Effector memory CD4-positive, alpha-beta T cell (primary cell): ENCODE data around the gene CTU1.

ENCODE experiments used
- DNase-seq, 3 donors: peaks; one replicate each; pipeline ENCODE4 v3.0.0-alpha.2; 2020
- H3K27ac ChIP-seq: 2 replicates; pipeline ENCODE4 v1.7.0; 2013; ENCODE audit warnings: mild to moderate bottlenecking, low read length, moderate library complexity; ENCODE audit not compliant: insufficient read depth, poor library complexity, severe bottlenecking
- H3K27me3 ChIP-seq: replicated peaks from 2 replicates; pipeline ENCODE4 v1.7.0; 2013; ENCODE audit warnings: mild to moderate bottlenecking, low read length; ENCODE audit not compliant: insufficient read depth, control insufficient read depth, poor library complexity, severe bottlenecking
- H3K36me3 ChIP-seq: 2 replicates; pipeline ENCODE4 v1.7.0; 2013; ENCODE audit warnings: mild to moderate bottlenecking, low read length, moderate library complexity; ENCODE audit not compliant: control insufficient read depth, insufficient read depth
- H3K4me1 ChIP-seq: 2 replicates; pipeline ENCODE4 v1.7.0; 2013; ENCODE audit warnings: low read length, mild to moderate bottlenecking; ENCODE audit not compliant: control insufficient read depth, insufficient read depth, poor library complexity, severe bottlenecking
- H3K4me3 ChIP-seq: 2 replicates; pipeline ENCODE4 v1.7.0; 2013; ENCODE audit warnings: low read length, low read depth, mild to moderate bottlenecking; ENCODE audit not compliant: insufficient read depth, poor library complexity, severe bottlenecking
- H3K9me3 ChIP-seq: 2 replicates; pipeline ENCODE4 v1.7.0; 2013; ENCODE audit warnings: mild to moderate bottlenecking, low read length, moderate library complexity; ENCODE audit not compliant: control insufficient read depth

CTU1 gene

GRCh38 chr19:51096473-51097165 lies 11.6 kb downstream of the CTU1 start:
- Histone ChIP-seq H3K4me1 (peaks cover 5% of the 10 kb centered on the region), H3K27me3 (no peaks in the 10 kb centered on the region), H3K9me3 (no peaks in the 10 kb centered on the region), H3K27ac (no peak overlapping the region), H3K4me3 (no peak overlapping the region), H3K36me3 (peaks cover 13% of the 10 kb centered on the region)
- DNase-seq, result no peak

DNA sequence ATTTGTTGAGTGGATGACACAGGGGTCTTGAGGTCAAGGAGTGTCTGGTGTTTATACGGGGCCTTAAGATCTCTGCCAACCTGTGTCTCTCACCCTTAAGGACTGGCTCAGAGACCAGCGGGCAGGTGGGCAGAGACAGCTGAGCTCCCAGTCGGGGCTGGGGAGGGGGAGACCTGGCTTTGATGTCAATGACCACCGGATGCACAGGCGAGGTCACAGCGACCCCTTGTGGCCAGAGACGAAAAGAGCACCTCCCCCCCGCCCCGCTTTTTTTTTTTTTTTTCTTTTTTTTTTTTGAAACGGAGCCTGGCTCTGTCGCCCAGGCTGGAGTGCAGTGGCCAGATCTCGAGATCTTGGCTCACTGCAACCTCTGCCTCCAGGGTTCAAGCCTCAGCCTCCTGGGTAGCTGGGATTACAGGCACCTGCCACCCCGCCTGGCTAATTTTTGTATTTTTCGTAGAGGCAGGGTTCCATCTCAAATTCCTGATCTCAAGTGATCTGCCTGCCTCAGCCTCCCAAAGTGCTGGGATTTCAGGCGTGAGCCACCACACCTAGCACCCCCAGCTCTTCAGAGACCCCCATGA lies 13.4 kb downstream of the CTU1 start:
- Histone ChIP-seq H3K27ac (no peak overlapping the region), H3K27me3 (no peaks in the 10 kb centered on the region), H3K4me3 (no peak overlapping the region), H3K4me1 (peaks cover 5% of the 10 kb centered on the region), H3K36me3 (peaks cover 4% of the 10 kb centered on the region), H3K9me3 (no peaks in the 10 kb centered on the region)
- DNase-seq, result peak in 1 of 3 donors; percentile 11

DNA sequence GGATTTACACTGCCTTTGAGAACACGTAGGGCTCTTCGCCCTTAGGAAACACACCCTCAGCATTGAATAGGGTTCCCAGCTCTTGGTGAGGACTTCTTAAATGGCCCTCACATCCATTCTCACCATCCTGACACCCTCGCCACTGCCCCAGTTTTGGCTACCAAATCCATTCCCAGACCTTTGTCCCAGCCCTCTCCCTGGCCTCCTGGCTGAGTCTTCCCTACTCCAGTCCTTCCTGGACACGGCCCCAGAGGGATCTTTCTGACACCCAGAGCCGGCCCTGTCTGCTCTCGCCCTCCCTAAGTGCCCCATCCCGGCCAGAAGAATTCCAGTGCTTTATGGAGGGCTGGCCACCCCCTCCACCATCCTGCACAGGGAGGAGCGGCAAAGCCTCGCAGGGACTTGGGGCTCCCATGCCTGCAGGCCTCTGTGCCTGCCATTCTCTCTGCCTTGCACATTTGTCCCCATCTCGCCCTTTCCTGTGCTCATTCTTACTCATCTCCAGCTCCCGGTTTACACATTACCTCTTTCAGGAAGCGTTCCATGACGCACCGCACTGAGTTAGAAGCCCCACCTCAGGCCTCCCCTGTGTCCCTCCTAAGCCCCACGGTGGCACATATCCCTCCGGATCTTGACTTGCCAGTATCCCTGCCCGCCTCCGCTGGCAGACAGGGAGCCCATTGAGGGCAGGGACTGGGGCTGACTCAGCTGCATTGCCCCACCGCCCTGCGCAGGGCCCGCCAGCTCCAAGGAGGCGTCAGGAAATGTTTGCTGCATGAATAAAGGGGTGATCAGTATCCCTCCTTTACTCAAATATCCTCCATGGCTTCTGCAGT lies 14.5 kb downstream of the CTU1 start:
- no peak overlapping the region for H3K27ac ChIP-seq
- no peaks in the 10 kb centered on the region for H3K36me3 ChIP-seq
- H3K4me3 ChIP-seq, result no peak overlapping the region
- no peaks in the 10 kb centered on the region for H3K27me3 ChIP-seq
- H3K4me1 ChIP-seq, result peaks cover 5% of the 10 kb centered on the region
- DNase-seq, result no peak
- H3K9me3 ChIP-seq, result no peaks in the 10 kb centered on the region

GRCh38 chr19:51093101-51093500 lies 15.1 kb downstream of the CTU1 start:
- no peak for DNase-seq
- Histone ChIP-seq H3K4me3 (no peak overlapping the region), H3K9me3 (no peaks in the 10 kb centered on the region), H3K27me3 (no peaks in the 10 kb centered on the region), H3K27ac (no peak overlapping the region), H3K36me3 (no peaks in the 10 kb centered on the region), H3K4me1 (peaks cover 5% of the 10 kb centered on the region)

DNA sequence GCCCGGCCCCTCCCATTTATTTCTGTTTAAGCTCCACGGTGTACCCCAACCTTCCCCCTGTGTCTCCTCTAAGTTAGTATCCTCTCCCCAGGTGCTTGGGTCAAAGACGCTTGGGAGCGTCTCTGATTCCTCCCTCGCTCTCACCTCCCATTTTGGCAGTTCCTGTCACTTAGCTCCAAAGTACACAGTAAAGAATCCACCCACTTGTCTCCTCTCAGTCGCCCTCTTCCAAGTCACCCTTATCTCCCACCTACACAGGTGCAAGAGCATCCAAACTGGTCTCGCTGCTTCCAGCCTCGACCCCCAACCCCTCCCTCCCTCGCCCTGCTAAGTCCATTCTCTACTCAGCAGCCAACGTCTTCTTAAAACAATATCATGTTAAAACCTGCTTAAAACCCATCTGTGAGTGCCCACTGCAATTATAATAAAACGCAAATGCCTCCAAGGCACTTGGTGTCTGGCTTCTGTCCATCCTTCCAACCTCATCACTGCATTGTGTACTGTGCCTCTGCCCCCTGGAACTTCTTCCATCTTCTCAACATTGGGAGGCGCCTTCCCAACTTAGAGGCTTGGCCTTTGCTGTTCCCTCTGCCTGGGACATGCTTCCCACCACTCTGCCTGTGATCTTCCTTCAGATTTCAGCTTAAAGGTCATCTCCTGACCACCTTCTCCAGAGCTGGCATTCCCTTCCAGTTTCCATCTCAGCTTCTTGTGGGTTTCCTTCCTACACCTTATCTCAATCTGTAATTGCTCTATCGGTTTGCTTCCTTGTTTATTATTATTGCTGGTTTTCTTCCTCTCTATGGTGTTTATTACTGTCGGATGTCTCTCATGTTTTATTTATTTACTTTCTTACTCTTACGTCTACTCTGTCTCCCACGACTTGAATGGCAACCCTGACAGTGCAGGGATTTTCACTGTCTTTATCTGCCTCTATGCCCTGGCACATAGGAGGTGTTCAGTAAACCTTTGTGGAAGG lies 16.0 kb downstream of the CTU1 start:
- H3K4me1 ChIP-seq, result peaks cover 4% of the 10 kb centered on the region

GRCh38 chr19:51091126-51091525 lies 17.1 kb downstream of the CTU1 start:
- H3K27ac ChIP-seq, result no peak overlapping the region
- H3K4me3 ChIP-seq, result no peak overlapping the region
- no peaks in the 10 kb centered on the region for H3K36me3 ChIP-seq
- H3K9me3 ChIP-seq, result no peaks in the 10 kb centered on the region
- H3K4me1 ChIP-seq, result no peaks in the 10 kb centered on the region
- DNase-seq, result no peak
- no peaks in the 10 kb centered on the region for H3K27me3 ChIP-seq

More for the DNA sequence above, 16.0 kb downstream of the CTU1 start:
- H3K9me3 ChIP-seq, result no peaks in the 10 kb centered on the region
- no peaks in the 10 kb centered on the region for H3K27me3 ChIP-seq
- no peak overlapping the region for H3K4me3 ChIP-seq
- H3K36me3 ChIP-seq, result no peaks in the 10 kb centered on the region
- no peak for DNase-seq
- no peak overlapping the region for H3K27ac ChIP-seq

- Histone ChIP-seq H3K4me3 (no peak overlapping the region), H3K27ac (no peak overlapping the region), H3K36me3 (no peaks in the 10 kb centered on the region), H3K4me1 (no peaks in the 10 kb centered on the region), H3K9me3 (no peaks in the 10 kb centered on the region), H3K27me3 (no peaks in the 10 kb centered on the region)
- DNase-seq, result no peak
Observed at GRCh38 chr19:51090471-51090870, 17.7 kb downstream of the CTU1 start.

DNA sequence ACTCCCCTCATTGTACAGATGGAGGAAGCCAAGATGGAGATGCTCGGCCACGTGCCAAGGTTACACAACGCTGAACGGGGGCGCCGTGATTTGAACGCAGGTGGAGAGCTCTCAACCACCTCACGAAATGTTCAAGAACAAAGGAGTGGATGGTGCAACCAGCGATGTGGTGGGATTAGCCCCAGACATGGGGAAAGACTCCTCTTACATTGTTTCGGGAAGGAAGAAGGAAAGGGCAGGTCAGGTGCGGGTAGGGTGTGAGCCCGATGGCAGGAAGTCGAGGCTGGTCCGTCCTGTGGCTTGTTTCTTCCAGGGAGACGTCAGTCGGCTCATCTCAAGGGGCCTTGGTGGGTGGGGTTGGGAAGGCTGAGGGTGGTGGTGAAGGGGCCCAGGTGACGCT lies 18.4 kb downstream of the CTU1 start:
- no peaks in the 10 kb centered on the region for H3K36me3 ChIP-seq
- H3K27ac ChIP-seq, result no peak overlapping the region
- no peaks in the 10 kb centered on the region for H3K4me1 ChIP-seq
- no peaks in the 10 kb centered on the region for H3K9me3 ChIP-seq
- H3K27me3 ChIP-seq, result no peaks in the 10 kb centered on the region
- H3K4me3 ChIP-seq, result no peak overlapping the region
- DNase-seq, result no peak

- H3K4me1 ChIP-seq, result no peaks in the 10 kb centered on the region
- no peaks in the 10 kb centered on the region for H3K27me3 ChIP-seq
- no peak overlapping the region for H3K4me3 ChIP-seq
- no peaks in the 10 kb centered on the region for H3K9me3 ChIP-seq
- no peaks in the 10 kb centered on the region for H3K36me3 ChIP-seq
- no peak overlapping the region for H3K27ac ChIP-seq
- no peak for DNase-seq
Observed at GRCh38 chr19:51086153-51086850, 21.9 kb downstream of the CTU1 start.
